ENCODE data around the gene IPO9. TPM values are rescaled to one million over a fixed set of nuclear protein-coding genes. Genes with fewer than 3 reads are reported as not detected.

Gene IPO9
- total RNA-seq, 1 experiment from 2014 or later = 80.6 TPM

DNA sequence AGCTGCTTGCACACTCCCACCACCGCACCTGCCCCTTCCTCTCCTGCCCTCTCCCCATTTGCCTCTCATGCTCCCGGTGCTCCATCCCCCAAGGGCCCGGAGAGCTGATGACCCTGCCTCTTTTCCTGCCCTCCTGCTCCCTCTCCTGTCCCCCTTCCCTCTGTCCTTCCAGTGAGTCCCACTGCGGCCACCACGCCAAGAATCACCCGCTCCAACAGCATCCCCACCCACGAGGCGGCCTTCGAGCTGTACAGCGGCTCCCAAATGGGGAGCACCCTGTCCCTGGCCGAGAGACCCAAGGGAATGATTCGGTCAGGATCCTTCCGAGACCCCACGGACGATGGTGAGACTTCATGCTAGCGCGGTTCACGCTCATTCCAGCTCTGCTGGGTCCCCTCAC lies 40.7 kb upstream of the IPO9 start:
- Histone ChIP-seq H3K9ac (ENCODE audit: low read length) (no peak overlapping the region), H3K4me1 (ENCODE audit: control insufficient read depth in 1 of 2, insufficient read depth in 2 of 2, low read length in 2 of 2) (no peaks in the 10 kb centered on the region), H4K20me1 (ENCODE audit: insufficient read depth) (no peaks in the 10 kb centered on the region), H3K36me3 (ENCODE audit: control insufficient read depth in 1 of 2, insufficient read depth in 2 of 2, low read length in 2 of 2) (peaks cover 4 to 11% of the 10 kb centered on the region in 2 experiments; a peak in 2 of 4 replicates), H3K9me3 (ENCODE audit: control insufficient read depth in 1 of 2, insufficient read depth in 1 of 2, low read depth in 1 of 2, low read length in 2 of 2) (no peaks in the 10 kb centered on the region), H3K27me3 (ENCODE audit: insufficient read depth, low read length) (no peaks in the 10 kb centered on the region), H3K9me2 (ENCODE audit: insufficient read depth) (no peaks in the 10 kb centered on the region), H3K27ac (ENCODE audit: low read depth, low read length) (no peak overlapping the region), H3K4me3 (replicated peaks in 1 of 2; ENCODE audit: low read depth in 1 of 2, low read length in 2 of 2) (no peak overlapping the region), H2AFZ (ENCODE audit: low read depth, low read length, poor library complexity, severe bottlenecking) (no peak overlapping the region), H3K4me2 (ENCODE audit: low read length) (no peak overlapping the region), H3K79me2 (ENCODE audit: insufficient read depth, low read length) (no peaks in the 10 kb centered on the region)
- BruUV-seq (replicated peaks) = no TSS peak
- no peak for DNase-seq (ENCODE audit: low read depth, low spot score)
- intact Hi-C loops (cut with micrococcal nuclease) = no loop called here
- POLR2A ChIA-PET = no interaction called here
- CTCF ChIA-PET = interaction anchor here (1.2 to 10.1 kb wide), 2 partner anchors 14 to 79 kb away, joined by 3 to 297 read pairs; no protein-coding TSS in a partner anchor
- TF ChIP-seq CBX3 (IDR thresholded peaks at IDR 0.05; ENCODE audit: low read depth) (no peak), POLR2A (IDR thresholded peaks at IDR 0.05; ENCODE audit: borderline replicate concordance, extremely low read depth, insufficient read depth, insufficient read length) (no peak), CEBPB (IDR thresholded peaks at IDR 0.05; ENCODE audit: low read depth) (no peak), EZH2phosphoT487 (IDR thresholded peaks at IDR 0.05; ENCODE audit: borderline replicate concordance) (no peak)
- TF ChIP-seq, protein P1, sequence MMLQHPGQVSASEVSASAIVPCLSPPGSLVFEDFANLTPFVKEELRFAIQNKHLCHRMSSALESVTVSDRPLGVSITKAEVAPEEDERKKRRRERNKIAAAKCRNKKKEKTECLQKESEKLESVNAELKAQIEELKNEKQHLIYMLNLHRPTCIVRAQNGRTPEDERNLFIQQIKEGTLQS (IDR thresholded peaks at IDR 0.05) = no peak
- TF ChIP-seq, protein P2, sequence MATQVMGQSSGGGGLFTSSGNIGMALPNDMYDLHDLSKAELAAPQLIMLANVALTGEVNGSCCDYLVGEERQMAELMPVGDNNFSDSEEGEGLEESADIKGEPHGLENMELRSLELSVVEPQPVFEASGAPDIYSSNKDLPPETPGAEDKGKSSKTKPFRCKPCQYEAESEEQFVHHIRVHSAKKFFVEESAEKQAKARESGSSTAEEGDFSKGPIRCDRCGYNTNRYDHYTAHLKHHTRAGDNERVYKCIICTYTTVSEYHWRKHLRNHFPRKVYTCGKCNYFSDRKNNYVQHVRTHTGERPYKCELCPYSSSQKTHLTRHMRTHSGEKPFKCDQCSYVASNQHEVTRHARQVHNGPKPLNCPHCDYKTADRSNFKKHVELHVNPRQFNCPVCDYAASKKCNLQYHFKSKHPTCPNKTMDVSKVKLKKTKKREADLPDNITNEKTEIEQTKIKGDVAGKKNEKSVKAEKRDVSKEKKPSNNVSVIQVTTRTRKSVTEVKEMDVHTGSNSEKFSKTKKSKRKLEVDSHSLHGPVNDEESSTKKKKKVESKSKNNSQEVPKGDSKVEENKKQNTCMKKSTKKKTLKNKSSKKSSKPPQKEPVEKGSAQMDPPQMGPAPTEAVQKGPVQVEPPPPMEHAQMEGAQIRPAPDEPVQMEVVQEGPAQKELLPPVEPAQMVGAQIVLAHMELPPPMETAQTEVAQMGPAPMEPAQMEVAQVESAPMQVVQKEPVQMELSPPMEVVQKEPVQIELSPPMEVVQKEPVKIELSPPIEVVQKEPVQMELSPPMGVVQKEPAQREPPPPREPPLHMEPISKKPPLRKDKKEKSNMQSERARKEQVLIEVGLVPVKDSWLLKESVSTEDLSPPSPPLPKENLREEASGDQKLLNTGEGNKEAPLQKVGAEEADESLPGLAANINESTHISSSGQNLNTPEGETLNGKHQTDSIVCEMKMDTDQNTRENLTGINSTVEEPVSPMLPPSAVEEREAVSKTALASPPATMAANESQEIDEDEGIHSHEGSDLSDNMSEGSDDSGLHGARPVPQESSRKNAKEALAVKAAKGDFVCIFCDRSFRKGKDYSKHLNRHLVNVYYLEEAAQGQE (IDR thresholded peaks at IDR 0.05; ENCODE audit: low read depth) = no peak
- ATAC-seq = no peak
- RAD21 ChIA-PET (ENCODE audit: low non-redundant PET in 1 of 2, low total read pairs in 2 of 2, uncharacterized antibody in 2 of 2, unreplicated experiment in 2 of 2) = no interaction called here

DNA sequence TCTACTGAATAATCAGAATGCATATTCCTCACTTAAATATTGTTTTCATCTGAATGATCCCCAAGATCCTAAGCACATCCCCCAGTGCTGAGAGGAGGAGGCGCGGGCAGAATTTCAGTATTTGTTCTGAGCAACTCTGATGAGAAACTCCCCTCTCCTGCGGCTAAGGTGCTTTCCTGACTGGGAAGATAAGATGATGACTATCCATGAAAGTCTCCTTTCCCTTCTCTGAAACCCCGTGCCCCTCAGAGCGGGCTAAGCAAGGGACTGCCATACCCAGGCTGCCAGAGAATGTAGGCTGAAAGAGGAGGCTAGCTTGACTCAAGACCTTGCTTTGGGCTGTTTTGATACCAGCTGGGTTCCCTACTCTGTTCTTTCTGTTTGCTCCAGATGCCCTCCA lies 39.7 kb upstream of the IPO9 start:
- Histone ChIP-seq H3K4me2 (ENCODE audit: low read length) (no peak overlapping the region), H3K4me1 (ENCODE audit: control insufficient read depth in 1 of 2, insufficient read depth in 2 of 2, low read length in 2 of 2) (no peaks in the 10 kb centered on the region), H3K36me3 (ENCODE audit: control insufficient read depth in 1 of 2, insufficient read depth in 2 of 2, low read length in 2 of 2) (peaks cover 4 to 15% of the 10 kb centered on the region in 2 experiments; a peak in 2 of 4 replicates), H3K79me2 (ENCODE audit: insufficient read depth, low read length) (no peaks in the 10 kb centered on the region), H3K9me3 (ENCODE audit: control insufficient read depth in 1 of 2, insufficient read depth in 1 of 2, low read depth in 1 of 2, low read length in 2 of 2) (no peaks in the 10 kb centered on the region), H3K4me3 (replicated peaks in 1 of 2; ENCODE audit: low read depth in 1 of 2, low read length in 2 of 2) (no peak overlapping the region), H4K20me1 (ENCODE audit: insufficient read depth) (no peaks in the 10 kb centered on the region), H2AFZ (ENCODE audit: low read depth, low read length, poor library complexity, severe bottlenecking) (no peak overlapping the region), H3K9ac (ENCODE audit: low read length) (no peak overlapping the region), H3K27ac (ENCODE audit: low read depth, low read length) (no peak overlapping the region), H3K9me2 (ENCODE audit: insufficient read depth) (no peaks in the 10 kb centered on the region), H3K27me3 (ENCODE audit: insufficient read depth, low read length) (no peaks in the 10 kb centered on the region)
- ChIA-PET CTCF (interaction anchor here (10.1 kb wide), 1 partner anchor 80 kb away, joined by 297 read pairs; no protein-coding TSS in a partner anchor), POLR2A (no interaction called here), RAD21 (ENCODE audit: low non-redundant PET in 1 of 2, low total read pairs in 2 of 2, uncharacterized antibody in 2 of 2, unreplicated experiment in 2 of 2) (no interaction called here)
- BruUV-seq (replicated peaks) = no TSS peak
- ATAC-seq = no peak
- intact Hi-C loops (cut with micrococcal nuclease) = no loop called here
- no peak for DNase-seq (ENCODE audit: low read depth, low spot score)
- TF ChIP-seq FOSL1 (IDR thresholded peaks at IDR 0.05; ENCODE audit: low read depth) = no peak
- TF ChIP-seq, protein P2 (IDR thresholded peaks at IDR 0.05; ENCODE audit: low read depth) = no peak
- TF ChIP-seq CBX3 (IDR thresholded peaks at IDR 0.05; ENCODE audit: low read depth) = no peak
- TF ChIP-seq POLR2AphosphoS5 (IDR thresholded peaks at IDR 0.05; ENCODE audit: low read depth, low read length) = no peak
- no peak for TF ChIP-seq EGR1 (IDR thresholded peaks at IDR 0.05; ENCODE audit: low read depth)
- no peak for TF ChIP-seq SRF (IDR thresholded peaks at IDR 0.05; ENCODE audit: low read depth)
- no peak for TF ChIP-seq ELF1 (IDR thresholded peaks at IDR 0.05; ENCODE audit: borderline replicate concordance, low read depth)
- no peak for TF ChIP-seq SIN3A (IDR thresholded peaks at IDR 0.05; ENCODE audit: low read depth)
- no peak for TF ChIP-seq EZH2phosphoT487 (IDR thresholded peaks at IDR 0.05; ENCODE audit: borderline replicate concordance)
- TF ChIP-seq RAD21 (IDR thresholded peaks at IDR 0.05; ENCODE audit: low read depth) = no peak
- TF ChIP-seq JUND (IDR thresholded peaks at IDR 0.05) = no peak
- TF ChIP-seq ZNF274 (IDR thresholded peaks at IDR 0.05; ENCODE audit: low read depth, low read length) = no peak
